GM12878 (cell line): ENCODE results near the gene KIF22. TPM values are rescaled to one million over a fixed set of nuclear protein-coding genes. Genes with fewer than 3 reads are reported as not detected.

ENCODE experiments used
- ATAC-seq: fragments of 200-7000 bp; cut with Tn5 transposase; 3 replicates; pipeline ENCODE4 v1.9.1; 2020; ENCODE audit warnings: mild to moderate bottlenecking, moderate library complexity
- BruUV-seq: library from RNA; stranded (reverse); fragments of 400-500 nt; replicated peaks from 2 replicates; lab custom pipeline; 2021; lab: Mats Ljungman, UMichigan
- CTCF ChIA-PET: fragments of 300-600 bp; sonication (Branson Sonifier 250); formaldehyde crosslinking; extraction: SDS; loops from one replicate; lab custom pipeline; 2021; ENCODE audit warnings: inconsistent platforms; lab: Yijun Ruan, JAX
- POLR2A ChIA-PET: fragments of 350-600 bp; formaldehyde crosslinking; extraction: SDS; loops from one replicate; lab custom pipeline; 2021; ENCODE audit warnings: inconsistent platforms; lab: Charles Lee
- RAD21 ChIA-PET: fragments of 300-600 bp; sonication (Branson Sonifier 250); formaldehyde crosslinking; loops from one replicate; lab custom pipeline; 2023; ENCODE audit warnings: antibody characterized with exemption; ENCODE audit not compliant: unreplicated experiment; lab: Charles Lee
- SMC1A ChIA-PET: fragments of 300-600 bp; sonication (Branson Sonifier 250); formaldehyde crosslinking; loops from one replicate; lab custom pipeline; 2023; ENCODE audit not compliant: unreplicated experiment, uncharacterized antibody; lab: Charles Lee
- DNase-seq: peaks from one replicate; pipeline ENCODE4 v3.0.0-alpha.2; 2011; ENCODE audit warnings: low read depth, low spot score
- FAIRE-seq: peaks from 3 replicates; lab custom pipeline; 2011; peaks lifted over from hg19 to GRCh38; lab: Jason Lieb, UNC
- H2AFZ ChIP-seq: 2 replicates; pipeline ENCODE4 v1.6.0; 2011; ENCODE audit warnings: low read depth, low read length, control low read depth; ENCODE audit not compliant: control insufficient read depth
- H3K27ac ChIP-seq: 2 replicates; pipeline ENCODE4 v1.5.1; 2011; ENCODE audit warnings: control low read depth; ENCODE audit not compliant: control insufficient read depth, insufficient read depth
- H3K27me3 ChIP-seq, 2 experiments: replicated peaks in 1 of 2; 2 replicates each; pipeline versions ENCODE4 v1.6.0 to v1.6.1; 2011; ENCODE audit warnings: low read length in 1 of 2; ENCODE audit not compliant: control insufficient read depth in 2 of 2, insufficient read depth in 2 of 2
- H3K36me3 ChIP-seq, 2 experiments: 2 replicates each; pipeline ENCODE4 v1.5.1; 2011; ENCODE audit warnings: low read length in 1 of 2; ENCODE audit not compliant: control insufficient read depth in 2 of 2, insufficient read depth in 2 of 2
- H3K4me1 ChIP-seq: 2 replicates; pipeline ENCODE4 v1.6.1; 2011; ENCODE audit warnings: mild to moderate bottlenecking, low read length, moderate library complexity, mixed read lengths; ENCODE audit not compliant: control insufficient read depth, insufficient read depth
- H3K4me2 ChIP-seq: 2 replicates; pipeline ENCODE4 v1.6.0; 2011; ENCODE audit warnings: control low read depth; ENCODE audit not compliant: control insufficient read depth, insufficient read depth
- H3K4me3 ChIP-seq: fragments of 200-600 bp; sonication (generic); 2 replicates; pipeline ENCODE4 v1.5.1; 2016
- H3K79me2 ChIP-seq: 2 replicates; pipeline ENCODE4 v1.6.0; 2011; ENCODE audit warnings: low read length; ENCODE audit not compliant: control insufficient read depth, insufficient read depth
- H3K9ac ChIP-seq: 2 replicates; pipeline ENCODE4 v1.8.0; 2011; ENCODE audit warnings: low read length, control low read depth, mixed read lengths; ENCODE audit not compliant: control insufficient read depth, insufficient read depth
- H3K9me3 ChIP-seq: replicated peaks from 3 replicates; pipeline ENCODE4 v1.5.1; 2011; ENCODE audit warnings: mild to moderate bottlenecking, low read length; ENCODE audit not compliant: control insufficient read depth, insufficient read depth
- H4K20me1 ChIP-seq: 2 replicates; pipeline ENCODE4 v1.6.0; 2011; ENCODE audit not compliant: control insufficient read depth, insufficient read depth
- ATF7 ChIP-seq: fragments of 450-650 bp; IDR thresholded peaks from 2 replicates; pipeline ENCODE4 v1.6.1; 2016; ENCODE audit warnings: low read depth, mild to moderate bottlenecking
- EED ChIP-seq: sonication (generic); IDR thresholded peaks from 2 replicates; pipeline ENCODE4 v1.6.1; 2016; ENCODE audit warnings: antibody characterized with exemption, low read depth
- GATAD2B ChIP-seq: fragments of 450-650 bp; conservative IDR thresholded peaks from 2 replicates; pipeline ENCODE4 v1.6.1; 2017; ENCODE audit warnings: low read depth, mild to moderate bottlenecking, moderate library complexity
- POLR2AphosphoS2 ChIP-seq: IDR thresholded peaks from 2 replicates; pipeline ENCODE4 v1.6.1; 2011; ENCODE audit warnings: low read depth, mild to moderate bottlenecking, low read length, improper control_type of control experiment, moderate library complexity
- ZBTB33 ChIP-seq: fragments of 450-650 bp; IDR thresholded peaks from 2 replicates; pipeline ENCODE4 v1.6.1; 2017; ENCODE audit warnings: mild to moderate bottlenecking
- ZNF24 ChIP-seq: fragments of 450-650 bp; IDR thresholded peaks from 2 replicates; pipeline ENCODE4 v1.6.1; 2017; ENCODE audit warnings: antibody characterized with exemption, mild to moderate bottlenecking
- WGBS: methylation state at CpG from one replicate; pipeline ENCODE4 v1.1.6; 2016; ENCODE audit warnings: low lambda C conversion rate; ENCODE audit not compliant: insufficient replicate concordance, insufficient coverage; ENCODE audit errors: missing lambda C conversion rate; 5-methylcytosine and 5-hydroxymethylcytosine counted together
- in situ Hi-C: fragments of 300-500 bp; cut with MboI; formaldehyde crosslinking; loops from 9 replicates; pipeline ENCODE4 v1.14.3; 2018; ENCODE audit warnings: mixed read lengths
- intact Hi-C: fragments of 100-400 bp; cut with micrococcal nuclease; formaldehyde crosslinking; loops from one replicate; pipeline ENCODE4 v1.14.2; 2022; ENCODE audit not compliant: unreplicated experiment
- polyA plus RNA-seq, 11 experiments: library from polyadenylated mRNA; depleted of rRNA in 4 of 11; unstranded in 6 of 11; stranded (reverse) in 5 of 11; fragments of >200 nt; fragmentation: Nextera tagmentation in 4 of 11; fragmentation: Illumina TruSeq in 1 of 11; extraction: Ambion mirVana in 4 of 11; extraction: Trizol in 1 of 11; gene quantifications; 1 replicate in 1 of 11; 2 replicates in 10 of 11; pipeline versions ENCODE4 v1.2.1 to v1.2.3, GENCODE V29; 2011 to 2016; ENCODE audit warnings: inconsistent platforms in 2 of 11, missing spikeins in 2 of 11, low read depth in 1 of 11
- total RNA-seq, 4 experiments: library from RNA; depleted of rRNA in 3 of 4; stranded (reverse); fragments of >200 nt in 3 of 4; fragmentation: Illumina TruSeq in 1 of 4; extraction: Trizol in 1 of 4; gene quantifications; 2 replicates each; pipeline versions ENCODE4 v1.2.1 to v1.2.3, GENCODE V29; 2013 to 2021

Gene KIF22
- total and polyA plus RNA-seq, 10 of the 15 experiments (the other 5 are each of a cell fraction or from before 2014, with no cell fraction given) = 7.6 to 158 (median 132) TPM

GRCh38 chr16:29804020-29804419 is 13.5 kb downstream of the KIF22 start:
- BruUV-seq = no TSS peak
- Histone ChIP-seq H3K4me1 (peaks cover 13% of the 10 kb centered on the region), H3K9me3 (no peaks in the 10 kb centered on the region), H3K27me3 (no peaks in the 10 kb centered on the region), H3K4me3 (peak overlapping the region; percentile 73; the same call in 1 of the 2 replicates), H3K79me2 (peaks cover 27% of the 10 kb centered on the region), H3K27ac (peak overlapping the region; percentile 91), H3K9ac (peak overlapping the region; percentile 92; the same call in 1 of the 2 replicates), H3K4me2 (peak overlapping the region; percentile 85), H4K20me1 (no peaks in the 10 kb centered on the region), H3K36me3 (peaks cover 25 to 36% of the 10 kb centered on the region in 2 experiments), H2AFZ (no peak overlapping the region)
- WGBS = 37% methylated on average over 8 of the region's 8 CpGs
- ChIA-PET RAD21 (interaction anchor here (0.8 to 1.4 kb wide), 5 partner anchors 12 to 72 kb away, joined by 3 to 5 read pairs (median 4); partner anchors contain the start of genes KIF22 and PAGR1), POLR2A (interaction anchor here (0.8 to 2.1 kb wide), 8 partner anchors 9 to 169 kb away, joined by 3 to 24 read pairs (median 6); partner anchors contain the start of genes KIF22, MVP and TAOK2), CTCF (interaction anchor here (0.5 to 2.9 kb wide), 10 partner anchors 12 to 169 kb away, joined by 3 to 24 read pairs (median 6); partner anchors contain the start of genes KIF22, MVP and PAGR1), SMC1A (interaction anchor here (0.6 to 4.6 kb wide), 10 partner anchors 11 to 81 kb away, joined by 3 to 38 read pairs (median 4); partner anchors contain the start of genes KIF22, MVP and PAGR1)
- intact Hi-C loops (no loop called here), in situ Hi-C loops (no loop called here)
- no peak for ATAC-seq
- TF ChIP-seq POLR2AphosphoS2 = peak; percentile 15; the same call in 1 of the 2 replicates
- 0 out of 2 replicates have a peak, but pooled peaks have one; percentile 25 for TF ChIP-seq ZNF24
- TF ChIP-seq GATAD2B = no peak
- TF ChIP-seq ATF7 = no peak
- TF ChIP-seq EED = 0 out of 2 replicates have a peak, but pooled peaks have one; percentile 30
- no peak for TF ChIP-seq ZBTB33
- no peak for FAIRE-seq
- no peak for DNase-seq
